Bladder microvascular endothelial cell (primary cell): ENCODE measurements around the gene MAOA. TPM values are rescaled to one million over a fixed set of nuclear protein-coding genes. Genes with fewer than 3 reads are reported as not detected.

ENCODE experiments used
- total RNA-seq: library from RNA; depleted of rRNA; stranded (reverse); fragments of >200 nt; gene quantifications from 2 replicates; pipeline ENCODE4 v1.2.3, GENCODE V29; 2014

The MAOA gene
- 13.6 and 203 TPM in 2 replicates for total RNA-seq

DNA sequence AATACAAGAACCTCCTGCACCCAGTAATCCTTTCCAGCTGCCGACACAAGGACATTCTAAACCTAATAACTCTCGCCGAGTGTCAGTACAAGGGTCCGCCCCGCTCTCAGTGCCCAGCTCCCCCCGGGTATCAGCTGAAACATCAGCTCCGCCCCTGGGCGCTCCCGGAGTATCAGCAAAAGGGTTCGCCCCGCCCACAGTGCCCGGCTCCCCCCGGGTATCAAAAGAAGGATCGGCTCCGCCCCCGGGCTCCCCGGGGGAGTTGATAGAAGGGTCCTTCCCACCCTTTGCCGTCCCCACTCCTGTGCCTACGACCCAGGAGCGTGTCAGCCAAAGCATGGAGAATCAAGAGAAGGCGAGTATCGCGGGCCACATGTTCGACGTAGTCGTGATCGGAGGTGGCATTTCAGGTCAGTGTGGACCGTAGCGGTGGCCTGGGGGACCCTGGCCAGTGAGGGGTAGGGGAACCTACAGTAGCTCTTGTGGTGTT lies at the start of gene MAOA:
Gene MAOA (plus strand): TSS at position 295 of the 490 bp plus-strand sequence. CDS start 43 bp downstream, at position 338.

Other genes starting within 250 kb of the MAOA start
- gene MAOB, start 226.2 kb downstream of the MAOA start, total RNA-seq, result not detected in 2 replicates